ENCODE results near the gene ERG. TPM values are rescaled to one million over a fixed set of nuclear protein-coding genes. Genes with fewer than 3 reads are reported as not detected.
A peak's percentile ranks its signal among the peaks of the same experiment; 100 is the strongest.

ERG gene
- total RNA-seq, 1 donor from 2014 or later, result 28.5 TPM

DNA sequence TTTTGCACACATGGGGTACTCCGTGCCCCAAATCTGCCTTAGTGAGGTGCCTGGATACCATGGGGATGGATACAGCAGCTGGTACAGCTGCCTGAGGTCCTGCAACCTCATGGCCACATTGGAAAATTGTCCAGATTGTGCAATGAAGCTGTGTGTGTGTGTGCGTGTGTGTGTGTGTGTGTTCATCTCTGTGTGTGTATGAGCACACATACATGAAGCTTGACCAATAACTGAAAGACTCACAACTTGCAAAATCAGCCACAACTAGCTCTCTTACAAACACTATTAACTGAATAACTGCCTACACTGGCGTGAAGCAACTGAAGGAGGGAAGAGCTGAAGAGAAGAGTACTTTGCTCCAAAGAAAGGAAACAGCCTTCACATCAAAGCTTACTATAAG, 78.1 kb downstream of the ERG start:
- Histone ChIP-seq H3K4me1 (peaks cover 0 to 3% of the 10 kb centered on the region in 2 donors), H3K4me3 (no peak overlapping the region), H3K9me3 (no peaks in the 10 kb centered on the region), H3K36me3 (peaks cover 30 to 50% of the 10 kb centered on the region in 2 donors), H3K27ac (no peak overlapping the region), H3K27me3 (no peaks in the 10 kb centered on the region)
- TF ChIP-seq, protein P1, sequence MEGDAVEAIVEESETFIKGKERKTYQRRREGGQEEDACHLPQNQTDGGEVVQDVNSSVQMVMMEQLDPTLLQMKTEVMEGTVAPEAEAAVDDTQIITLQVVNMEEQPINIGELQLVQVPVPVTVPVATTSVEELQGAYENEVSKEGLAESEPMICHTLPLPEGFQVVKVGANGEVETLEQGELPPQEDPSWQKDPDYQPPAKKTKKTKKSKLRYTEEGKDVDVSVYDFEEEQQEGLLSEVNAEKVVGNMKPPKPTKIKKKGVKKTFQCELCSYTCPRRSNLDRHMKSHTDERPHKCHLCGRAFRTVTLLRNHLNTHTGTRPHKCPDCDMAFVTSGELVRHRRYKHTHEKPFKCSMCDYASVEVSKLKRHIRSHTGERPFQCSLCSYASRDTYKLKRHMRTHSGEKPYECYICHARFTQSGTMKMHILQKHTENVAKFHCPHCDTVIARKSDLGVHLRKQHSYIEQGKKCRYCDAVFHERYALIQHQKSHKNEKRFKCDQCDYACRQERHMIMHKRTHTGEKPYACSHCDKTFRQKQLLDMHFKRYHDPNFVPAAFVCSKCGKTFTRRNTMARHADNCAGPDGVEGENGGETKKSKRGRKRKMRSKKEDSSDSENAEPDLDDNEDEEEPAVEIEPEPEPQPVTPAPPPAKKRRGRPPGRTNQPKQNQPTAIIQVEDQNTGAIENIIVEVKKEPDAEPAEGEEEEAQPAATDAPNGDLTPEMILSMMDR (IDR thresholded peaks at IDR 0.05), result no peak
- intact Hi-C loops (cut with DNase I), result no loop called here
- no peak for DNase-seq (ENCODE audit: low spot score in 2 of 2)

GRCh38 chr21:38417726-38418125, 80.6 kb downstream of the ERG start:
- H3K4me3 ChIP-seq, result no peak overlapping the region
- no peaks in the 10 kb centered on the region for H3K9me3 ChIP-seq
- H3K4me1 ChIP-seq, result peaks cover 0 to 3% of the 10 kb centered on the region in 2 donors
- TF ChIP-seq, protein P1 (IDR thresholded peaks at IDR 0.05), result no peak
- no peaks in the 10 kb centered on the region for H3K27me3 ChIP-seq
- intact Hi-C loops (cut with DNase I), result no loop called here
- H3K27ac ChIP-seq, result no peak overlapping the region
- H3K36me3 ChIP-seq, result peaks cover 25 to 39% of the 10 kb centered on the region in 2 donors
- no peak for DNase-seq (ENCODE audit: low spot score in 2 of 2)

DNA sequence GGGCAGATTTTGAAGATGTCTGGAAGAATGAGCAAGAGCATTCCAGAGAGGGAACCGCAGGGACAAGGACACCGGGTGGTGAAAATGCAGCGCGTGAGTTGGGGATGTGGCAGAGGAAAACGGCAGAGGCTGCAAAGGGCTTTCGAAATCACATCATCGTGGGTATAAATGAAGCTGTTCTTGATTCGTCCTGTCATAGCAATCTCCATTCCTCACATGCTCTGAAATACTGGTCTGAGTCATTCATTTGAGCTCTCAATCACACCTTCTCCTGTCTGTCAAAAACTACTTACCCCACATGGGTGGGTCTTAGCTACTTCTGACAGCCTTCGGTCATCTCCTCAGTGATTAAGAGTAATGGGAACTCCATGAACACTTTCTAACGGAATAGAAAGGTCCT, 81.5 kb downstream of the ERG start:
- intact Hi-C loops (cut with DNase I), result no loop called here
- no peaks in the 10 kb centered on the region for H3K9me3 ChIP-seq
- H3K4me3 ChIP-seq, result no peak overlapping the region
- H3K27me3 ChIP-seq, result no peaks in the 10 kb centered on the region
- H3K27ac ChIP-seq, result peak overlapping the region in 1 of 2 donors; percentile 4
- TF ChIP-seq, protein P1 (IDR thresholded peaks at IDR 0.05), result no peak
- H3K36me3 ChIP-seq, result peaks cover 18 to 30% of the 10 kb centered on the region in 2 donors
- H3K4me1 ChIP-seq, result peaks cover 0 to 2% of the 10 kb centered on the region in 2 donors
- DNase-seq (ENCODE audit: low spot score in 2 of 2), result no peak

GRCh38 chr21:38413958-38414548, 84.2 kb downstream of the ERG start:
- Histone ChIP-seq H3K27me3 (no peaks in the 10 kb centered on the region), H3K36me3 (peaks cover 0 to 7% of the 10 kb centered on the region in 2 donors), H3K4me3 (no peak overlapping the region), H3K4me1 (peaks cover 4 to 12% of the 10 kb centered on the region in 2 donors), H3K27ac (peak overlapping the region in 1 of 2 donors; percentile 14), H3K9me3 (no peaks in the 10 kb centered on the region)
- DNase-seq (ENCODE audit: low spot score in 2 of 2), result no peak
- TF ChIP-seq, protein P1 (IDR thresholded peaks at IDR 0.05), result no peak
- intact Hi-C loops (cut with DNase I), result loop anchor here (2.0 kb wide), 1 partner anchor 19 kb away; no protein-coding TSS in a partner anchor

GRCh38 chr21:38410466-38410865, 87.8 kb downstream of the ERG start:
- Histone ChIP-seq H3K27me3 (no peaks in the 10 kb centered on the region), H3K36me3 (no peaks in the 10 kb centered on the region), H3K27ac (peak overlapping the region; percentile 59 to 84), H3K4me1 (peaks cover 4 to 16% of the 10 kb centered on the region in 2 donors), H3K4me3 (no peak overlapping the region), H3K9me3 (no peaks in the 10 kb centered on the region)
- TF ChIP-seq, protein P1 (IDR thresholded peaks at IDR 0.05), result no peak
- intact Hi-C loops (cut with DNase I), result no loop called here
- no peak for DNase-seq (ENCODE audit: low spot score in 2 of 2)

Data from ascending aorta (tissue), 2 donors.